ENCODE data around the gene MST1.

- no peak for TF ChIP-seq CTCF (IDR thresholded peaks at IDR 0.05)
- no peak for TF ChIP-seq EP300 (IDR thresholded peaks at IDR 0.05)
- no peak for TF ChIP-seq POLR2A (IDR thresholded peaks at IDR 0.05; ENCODE audit: low read depth)
Observed at GRCh38 chr3:49681232-49681522, 8.1 kb downstream of the MST1 start.

All from esophagus muscularis mucosa (tissue), 4 donors.